DMS 273 treated with DMSO at 0.1 percent for 48 hours (cell line): ENCODE data around the gene BMP6.
"Not testable (repeated sequence)": the region's sequence is repeated elsewhere in the genome, so short reads cannot be mapped to it uniquely, and the experiment has no call there.

ENCODE experiments used
- DNase-seq: peaks from one replicate; lab custom pipeline; 2025; lab: John Stamatoyannopoulos, UW

Gene BMP6

GRCh38 chr6:7794509-7794908 lies 68.6 kb downstream of the BMP6 start:
- no peak for DNase-seq

DNA sequence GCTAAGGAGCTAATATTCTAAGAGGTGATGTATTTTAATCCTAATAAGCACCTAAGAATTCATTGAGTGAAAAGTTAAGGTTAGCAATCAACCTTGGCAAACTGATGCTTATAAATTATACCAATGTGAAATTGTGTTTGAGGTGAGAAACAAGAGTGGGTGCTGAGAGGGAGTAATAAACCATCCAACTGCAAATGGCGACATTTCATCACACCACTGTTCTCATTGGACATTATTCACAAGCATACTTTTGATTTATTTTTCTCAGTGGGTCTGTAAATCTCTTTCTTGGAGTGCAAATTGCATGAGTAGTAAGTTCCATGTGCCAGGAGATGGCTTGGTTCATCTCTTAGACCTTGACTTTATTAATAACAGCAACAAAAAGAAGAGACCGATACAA lies 71.5 kb downstream of the BMP6 start:
- no peak for DNase-seq

DNA sequence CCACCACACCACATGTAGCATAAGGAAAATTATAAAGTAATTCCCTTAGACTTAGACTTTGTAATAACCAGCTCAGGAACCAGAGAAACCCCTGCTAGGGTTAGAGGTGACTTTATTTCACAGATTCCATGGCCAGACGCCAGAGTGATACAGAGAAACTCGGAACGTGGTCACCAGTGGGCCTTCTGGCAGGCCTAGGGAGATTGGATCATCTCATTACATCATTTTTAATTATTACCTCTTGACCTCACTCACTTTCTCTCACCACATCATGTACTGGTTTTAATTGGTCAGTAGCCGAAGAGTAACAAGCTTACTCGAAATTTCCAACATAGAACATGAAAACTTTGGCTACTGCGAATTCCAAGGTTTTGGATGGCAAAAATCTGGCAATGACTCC lies 72.9 kb downstream of the BMP6 start:
- DNase-seq, result no peak

- peak; percentile 92 for DNase-seq
Observed at GRCh38 chr6:7802662-7803061, 76.8 kb downstream of the BMP6 start.

- DNase-seq, result no peak
Observed at GRCh38 chr6:7803214-7803613, 77.3 kb downstream of the BMP6 start.

DNA sequence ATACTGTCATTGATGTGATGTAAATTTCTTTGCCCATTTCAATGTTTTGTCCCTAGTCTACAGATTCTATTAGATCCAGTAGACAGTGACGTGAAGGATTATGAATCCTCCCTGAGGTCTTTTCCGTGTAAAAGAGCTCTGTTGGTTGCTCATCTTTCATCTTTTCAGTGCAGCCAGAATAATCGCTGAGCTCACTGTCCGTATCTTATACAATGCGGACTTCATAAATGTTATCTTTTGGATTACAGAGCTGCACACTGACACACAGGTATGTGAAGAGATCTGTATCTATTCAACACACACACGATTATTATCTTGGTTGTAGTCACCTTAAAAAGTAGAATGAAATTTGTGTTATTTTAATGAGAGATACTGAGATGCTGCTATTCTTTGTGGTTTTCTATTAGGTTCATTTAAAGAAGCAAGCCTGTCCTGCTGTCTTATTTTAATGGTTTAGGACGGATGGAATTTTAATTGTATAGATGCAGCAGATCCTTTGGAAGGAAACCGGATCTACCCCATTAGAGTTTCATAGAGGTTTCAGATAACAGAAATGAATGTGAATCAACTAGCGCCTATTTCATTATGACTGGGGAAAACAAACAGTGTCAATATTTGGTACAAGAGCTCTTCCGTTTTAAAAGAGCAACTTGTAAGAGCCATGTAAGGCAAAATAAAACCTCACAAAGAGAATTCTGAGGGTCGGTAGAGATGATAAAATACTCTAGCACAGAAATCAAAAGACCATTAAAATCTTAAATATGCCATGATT lies 79.4 kb downstream of the BMP6 start:
- DNase-seq, result no peak

DNA sequence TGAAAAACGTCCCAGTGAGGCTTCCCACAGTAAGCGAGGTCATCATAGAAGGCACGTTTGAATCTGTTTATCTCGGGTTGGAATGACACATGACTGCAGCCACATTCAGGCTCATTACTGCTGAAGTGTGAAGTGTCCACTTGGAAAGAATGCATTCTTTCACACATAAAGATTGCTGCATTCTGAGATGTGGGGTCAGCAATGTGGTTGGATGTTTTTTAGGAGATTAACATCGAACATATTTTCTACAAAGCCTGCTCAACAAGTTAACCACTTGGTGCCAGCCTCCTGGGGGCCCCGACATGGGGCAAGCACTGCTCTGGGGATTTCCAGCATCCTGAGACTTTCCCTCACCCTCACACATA lies 79.9 kb downstream of the BMP6 start:
- DNase-seq, result no peak

DNA sequence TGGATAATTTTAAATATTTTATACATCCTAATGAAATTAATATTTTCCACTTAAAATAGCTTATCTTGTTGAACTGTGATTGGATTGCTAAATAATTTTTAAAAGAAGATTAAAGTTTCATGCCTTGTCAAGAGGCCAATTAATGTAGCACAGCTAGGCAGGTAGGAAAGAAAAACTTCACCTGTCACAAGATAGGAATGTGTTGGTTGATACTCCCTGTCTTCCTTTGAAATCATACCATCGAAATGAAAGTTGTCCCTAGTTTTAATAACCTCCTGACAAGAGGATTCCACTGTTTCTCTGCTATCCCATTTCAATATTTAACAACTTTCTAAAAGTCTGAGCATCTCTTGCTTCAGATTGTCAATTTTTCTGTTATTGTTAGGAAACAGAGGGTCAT lies 80.8 kb downstream of the BMP6 start:
- no peak for DNase-seq

GRCh38 chr6:7809346-7809745 lies 83.4 kb downstream of the BMP6 start:
- DNase-seq, result no peak

GRCh38 chr6:7811441-7811840 lies 85.5 kb downstream of the BMP6 start:
- no peak for DNase-seq

GRCh38 chr6:7812623-7813022 lies 86.7 kb downstream of the BMP6 start:
- DNase-seq, result no peak

DNA sequence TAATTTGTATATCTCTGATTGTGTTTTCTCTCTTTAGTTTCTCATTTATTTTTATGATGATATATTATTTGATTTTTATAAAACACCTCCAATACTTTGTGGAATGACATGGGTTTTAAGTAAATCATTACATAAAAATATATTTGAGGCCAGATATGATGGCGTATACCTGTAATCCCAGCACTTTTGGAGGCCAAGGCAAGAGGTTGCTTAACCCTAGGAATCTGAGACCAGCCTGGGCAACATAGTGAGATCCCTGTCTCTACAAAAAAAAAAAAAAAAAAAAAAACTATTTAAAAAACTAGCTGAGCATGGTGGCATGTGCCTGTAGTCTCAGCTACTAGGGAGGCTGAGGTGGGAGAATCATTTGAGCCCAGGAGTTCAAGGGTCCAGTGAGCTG lies 87.3 kb downstream of the BMP6 start:
- no peak for DNase-seq

DNA sequence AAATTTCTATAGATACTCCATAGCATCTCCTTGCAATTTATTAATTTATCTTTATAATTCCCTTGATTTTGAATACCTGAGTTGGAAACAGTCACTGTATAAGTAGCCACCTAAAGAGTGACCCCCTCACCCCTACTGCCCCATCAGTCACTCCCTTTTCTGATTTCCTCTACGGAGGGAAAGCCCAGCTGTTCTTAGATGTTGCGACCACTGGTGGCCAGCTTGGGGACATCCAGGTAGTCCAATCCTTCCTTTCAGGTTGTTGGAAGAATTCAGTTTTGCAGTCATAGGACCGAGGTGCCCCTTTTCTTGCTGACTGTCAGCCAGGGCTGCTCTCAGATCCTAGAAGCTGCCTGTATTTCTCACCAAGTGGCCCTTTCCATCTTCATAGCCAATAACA lies 87.8 kb downstream of the BMP6 start:
- no peak for DNase-seq

GRCh38 chr6:7815716-7816115 lies 89.8 kb downstream of the BMP6 start:
- DNase-seq, result no peak

GRCh38 chr6:7817184-7817583 lies 91.3 kb downstream of the BMP6 start:
- DNase-seq, result not testable (repeated sequence)

DNA sequence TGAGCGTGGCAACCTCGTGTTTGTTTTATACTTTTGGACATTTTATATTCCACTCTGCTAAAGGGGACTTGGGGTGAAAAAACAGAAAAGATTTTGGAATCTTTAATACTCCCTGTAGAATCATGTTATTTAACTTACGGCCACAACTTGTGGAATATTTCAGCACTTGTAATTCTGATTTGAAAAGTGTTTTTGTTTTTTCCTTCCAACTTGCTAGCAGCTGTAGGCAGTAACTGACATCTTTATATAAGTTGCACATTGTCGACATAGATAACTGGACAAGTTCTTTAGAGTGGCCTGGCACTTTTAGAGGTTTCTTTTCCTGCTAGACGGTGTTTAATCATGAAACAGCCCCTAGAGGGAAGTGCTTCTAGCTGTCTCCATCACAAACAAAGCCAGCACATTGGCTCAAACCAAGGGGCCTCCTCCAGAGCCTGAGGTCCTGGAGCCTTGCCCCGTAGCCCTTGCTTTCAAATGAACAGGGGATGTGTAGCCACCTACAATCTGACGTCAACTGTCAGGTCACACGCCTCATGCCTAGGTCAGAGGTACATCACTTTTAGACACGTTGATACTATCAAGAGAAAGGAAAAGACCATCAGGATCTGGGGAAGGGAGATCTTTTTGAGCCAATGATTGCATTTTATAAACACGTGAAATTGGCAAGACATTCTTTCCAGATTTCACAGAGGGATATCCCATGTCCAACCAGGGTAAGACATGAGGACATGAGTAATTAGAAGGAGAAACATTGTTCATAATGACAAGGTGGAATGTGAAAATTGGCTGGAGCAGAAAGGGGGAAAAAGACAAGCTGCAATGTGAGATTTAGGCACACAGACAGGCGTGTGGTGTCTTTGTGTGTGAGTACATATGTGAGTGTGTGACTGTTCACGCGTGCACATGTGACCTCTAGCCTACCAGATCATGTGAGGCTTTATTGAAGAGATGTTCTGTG lies 92.6 kb downstream of the BMP6 start:
- no peak for DNase-seq

- no peak for DNase-seq
Observed at GRCh38 chr6:7819431-7820015, 93.6 kb downstream of the BMP6 start.

DNA sequence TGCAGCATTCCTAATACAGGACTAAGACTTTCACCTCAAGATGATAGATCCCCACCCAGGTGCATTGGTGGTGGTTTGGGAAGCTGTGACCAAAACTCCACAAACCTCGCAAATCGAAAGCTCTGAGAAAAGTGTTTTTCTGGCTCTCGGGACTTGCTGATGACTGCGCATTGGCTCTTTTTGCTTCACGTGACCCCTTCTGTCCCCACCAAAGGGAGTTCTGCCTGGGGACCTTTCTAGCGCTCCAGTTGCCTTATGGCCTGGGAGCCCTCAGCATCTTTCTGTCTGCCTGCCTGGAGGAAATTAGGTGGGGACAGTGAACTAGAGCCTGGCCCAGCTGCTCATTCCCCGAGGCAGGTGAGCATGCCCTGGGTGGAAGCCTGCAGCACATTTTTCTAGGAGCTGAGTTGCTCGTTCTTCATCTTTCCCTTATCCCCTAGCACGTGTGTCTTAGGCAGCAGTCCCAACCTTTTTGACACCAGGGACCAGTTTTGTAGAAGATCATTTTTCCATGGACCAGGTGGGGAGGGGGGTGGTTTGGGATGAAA lies 94.5 kb downstream of the BMP6 start:
- no peak for DNase-seq

DNA sequence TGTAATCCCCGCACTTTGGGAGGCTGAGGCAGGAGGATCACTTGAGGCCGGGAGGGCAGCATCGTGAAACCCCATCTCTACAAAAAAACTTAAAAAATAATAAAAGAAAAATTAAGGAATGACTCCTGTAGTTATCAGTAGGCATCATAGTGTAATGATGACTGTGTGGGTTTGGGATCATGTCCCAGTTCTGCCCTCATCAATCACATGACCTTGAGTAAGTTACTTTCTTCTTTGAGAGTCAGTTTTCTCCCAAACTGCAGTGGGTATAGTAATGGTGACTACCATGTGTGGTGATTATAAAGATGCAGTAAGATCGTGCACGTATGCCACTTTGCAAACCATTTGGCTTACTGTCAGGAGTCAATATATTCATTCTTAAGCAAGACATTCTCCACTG lies 95.5 kb downstream of the BMP6 start:
- no peak for DNase-seq

DNA sequence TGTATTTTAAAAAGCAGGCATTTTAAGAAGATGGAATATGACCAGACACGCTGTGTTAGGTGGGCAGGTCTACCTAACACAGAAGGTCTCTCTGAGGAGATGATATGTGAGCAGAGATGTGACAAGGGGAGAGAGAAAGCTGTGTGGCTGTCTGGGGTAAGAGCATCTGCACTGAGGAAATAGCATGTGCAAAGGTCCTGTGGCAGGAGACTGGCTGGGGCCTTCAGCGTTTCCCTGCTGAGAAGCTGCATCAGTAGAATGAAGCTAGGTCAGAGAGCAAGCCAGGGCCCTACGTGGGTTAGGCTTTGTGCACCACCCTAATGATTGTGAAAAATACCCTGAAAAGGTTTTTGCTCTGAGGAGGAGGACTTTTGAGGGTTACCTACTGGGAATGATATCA lies 97.7 kb downstream of the BMP6 start:
- no peak for DNase-seq

- DNase-seq, result no peak
Observed at GRCh38 chr6:7825986-7826385, 100.1 kb downstream of the BMP6 start.

DNA sequence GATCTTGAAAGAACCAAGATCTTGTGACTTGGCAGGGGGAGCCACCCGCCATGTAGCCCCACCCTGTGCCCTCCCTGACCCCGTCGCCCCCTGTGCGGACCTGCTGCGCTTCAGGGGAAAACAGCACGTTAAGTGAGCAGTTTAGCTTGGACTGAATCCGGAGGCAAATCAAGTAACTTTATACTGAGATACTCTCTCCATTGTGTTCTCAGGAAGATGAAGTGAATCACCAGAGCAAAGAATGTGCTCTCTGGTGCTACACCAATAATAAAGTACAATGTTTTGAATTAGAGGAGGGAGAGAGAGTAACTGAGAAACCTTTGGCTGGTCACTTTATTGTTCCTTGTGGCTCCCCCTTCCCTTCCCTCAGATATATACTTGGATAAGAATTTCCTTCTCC lies 101.2 kb downstream of the BMP6 start:
- DNase-seq, result no peak

GRCh38 chr6:7828124-7828523 lies 102.2 kb downstream of the BMP6 start:
- DNase-seq, result no peak
